Ovary (tissue), 9 donors: ENCODE data around the gene COQ8B. TPM values are rescaled to one million over a fixed set of nuclear protein-coding genes. Genes with fewer than 3 reads are reported as not detected.

ENCODE experiments used
- DNase-seq, 5 donors: peaks; one replicate each; pipeline ENCODE4 v3.0.0-alpha.2; 2019 to 2020
- H3K27ac ChIP-seq, 2 donors: fragments of 200-600 bp; one replicate each; pipeline versions ENCODE4 v1.5.1 to v1.8.0; 2019 to 2022
- H3K27me3 ChIP-seq: fragments of 200-600 bp; one replicate; pipeline ENCODE4 v1.8.0; 2022
- H3K36me3 ChIP-seq: fragments of 200-600 bp; sonication (generic); one replicate; pipeline ENCODE4 v1.5.1; 2019
- H3K4me1 ChIP-seq: one replicate; pipeline ENCODE4 v1.8.1; 2013; ENCODE audit warnings: mild to moderate bottlenecking, moderate library complexity; ENCODE audit not compliant: insufficient read depth
- H3K4me3 ChIP-seq: fragments of 200-600 bp; sonication (generic); one replicate; pipeline ENCODE4 v1.5.1; 2017
- H3K9me3 ChIP-seq, 2 donors: fragments of 200-600 bp in 1 of 2; sonication (generic) in 1 of 2; one replicate each; pipeline versions ENCODE4 v1.5.1 to v1.8.1; 2013 to 2019; ENCODE audit warnings: mild to moderate bottlenecking in 1 of 2, moderate library complexity in 1 of 2
- CTCF ChIP-seq, 3 donors: fragments of 450-650 bp in 2 of 3; fragments of 200-600 bp in 1 of 3; IDR thresholded peaks; one replicate each; pipeline versions ENCODE4 v1.5.1 to v1.8.0; 2016 to 2022; ENCODE audit warnings: antibody characterized with exemption in 3 of 3, mild to moderate bottlenecking in 1 of 3
- EP300 ChIP-seq: sonication (generic); formaldehyde crosslinking; IDR thresholded peaks from one replicate; pipeline ENCODE4 v1.6.1; 2017; ENCODE audit warnings: antibody characterized with exemption
- POLR2A ChIP-seq: fragments of 450-650 bp; IDR thresholded peaks from one replicate; pipeline ENCODE4 v1.6.1; 2017; ENCODE audit warnings: antibody characterized with exemption, mild to moderate bottlenecking, moderate library complexity
- WGBS, 3 donors: extraction: QIAGEN DNeasy Blood & Tissue Kit in 1 of 3; methylation state at CpG; one replicate each; pipeline versions ENCODE4 v1.1.5 to v1.1.7; 2013 to 2017; 5-methylcytosine and 5-hydroxymethylcytosine counted together
- intact Hi-C, 4 donors: fragments of 100-400 bp; cut with DNase I; formaldehyde crosslinking; loops; one replicate each; pipeline versions ENCODE4 v1.11.0 to v1.15.1; 2022 to 2023
- polyA plus RNA-seq, 2 donors: library from polyadenylated mRNA; stranded (reverse); fragments of 200-250 nt in 1 of 2; fragments of 350-450 nt in 1 of 2; fragmentation: Illumina TruSeq in 1 of 2; extraction: RNeasy Lipid Tissue Mini Kit (QIAGEN cat#74804) in 1 of 2; gene quantifications; one replicate each; pipeline ENCODE4 v1.2.3, GENCODE V29; 2013 to 2014
- total RNA-seq, 7 donors: library from RNA; depleted of rRNA in 2 of 7; stranded (reverse); fragments of >200 nt in 2 of 7; fragmentation: NEBNext Ultra II Directional in 3 of 7; extraction: Animal tissue kit (Norgen Biotek cat#: 25700) in 3 of 7; gene quantifications; one replicate each; pipeline versions ENCODE4 v1.1.0 to v1.2.4, GENCODE V29; 2016 to 2023
- donor health status: DM: no; HTN: no; CAD: no; lungs with moderate emphysema.
- donor health status: DM: no; HTN: no; CAD: no.
- donor health status: Bipolar disorder and iron deficiency.
- donor health status: DM: yes; HTN: yes; CAD: no.
- donor health status: DM: no; HTN: no; CAD: no.
- donor health status: DM: yes; HTN: yes; CAD: no.

The COQ8B gene
- total and polyA plus RNA-seq, 9 donors, result 8.3 to 51.2 (median 41.5) TPM

GRCh38 chr19:40671404-40671803, 45.3 kb downstream of the COQ8B start:
- Histone ChIP-seq H3K27ac (no peak overlapping the region), H3K9me3 (no peaks in the 10 kb centered on the region), H3K4me1 (no peaks in the 10 kb centered on the region), H3K4me3 (no peak overlapping the region), H3K27me3 (no peaks in the 10 kb centered on the region), H3K36me3 (no peaks in the 10 kb centered on the region)
- intact Hi-C loops, result no loop called here
- WGBS, 3 donors, result 64 to 70% (median 70%) methylated on average over 9 of the region's 9 CpGs
- TF ChIP-seq EP300 (no peak), CTCF (IDR thresholded peaks at IDR 0.05) (no peak), POLR2A (no peak)
- no peak for DNase-seq

GRCh38 chr19:40668991-40669614, 47.6 kb downstream of the COQ8B start:
- 87 to 98% (median 96%) methylated on average over 7 of the region's 7 CpGs for WGBS, 3 donors
- Histone ChIP-seq H3K27me3 (no peaks in the 10 kb centered on the region), H3K4me1 (peaks cover 3% of the 10 kb centered on the region), H3K9me3 (no peaks in the 10 kb centered on the region), H3K36me3 (no peaks in the 10 kb centered on the region), H3K27ac (no peak overlapping the region), H3K4me3 (no peak overlapping the region)
- intact Hi-C loops, result loop anchor here in 1 of 4 donors (10.0 kb wide), 1 partner anchor 366 kb away; no protein-coding TSS in a partner anchor
- TF ChIP-seq POLR2A (no peak), EP300 (no peak), CTCF (IDR thresholded peaks at IDR 0.05) (no peak)
- DNase-seq, result no peak

- H3K36me3 ChIP-seq, result no peaks in the 10 kb centered on the region
- peaks cover 8% of the 10 kb centered on the region for H3K4me1 ChIP-seq
- no peak overlapping the region for H3K4me3 ChIP-seq
- DNase-seq, result no peak
- H3K9me3 ChIP-seq, result no peaks in the 10 kb centered on the region
- WGBS, 3 donors, result 83 to 93% (median 90%) methylated on average over 14 of the region's 14 CpGs
- no peaks in the 10 kb centered on the region for H3K27me3 ChIP-seq
- intact Hi-C loops, result loop anchor here in 1 of 4 donors (10.0 kb wide), 1 partner anchor 367 kb away; no protein-coding TSS in a partner anchor
- no peak overlapping the region for H3K27ac ChIP-seq
- TF ChIP-seq POLR2A, result no peak
- TF ChIP-seq EP300, result no peak
- no peak for TF ChIP-seq CTCF (IDR thresholded peaks at IDR 0.05)
These were observed 49.1 kb downstream of the COQ8B start for GRCh38 chr19:40667602-40668001.

GRCh38 chr19:40666803-40667438, 49.8 kb downstream of the COQ8B start:
- Histone ChIP-seq H3K27me3 (no peaks in the 10 kb centered on the region), H3K27ac (no peak overlapping the region), H3K36me3 (no peaks in the 10 kb centered on the region), H3K9me3 (no peaks in the 10 kb centered on the region), H3K4me3 (no peak overlapping the region), H3K4me1 (peaks cover 8% of the 10 kb centered on the region)
- no peak for DNase-seq
- intact Hi-C loops, result loop anchor here in 1 of 4 donors (10.0 kb wide), 1 partner anchor 368 kb away; no protein-coding TSS in a partner anchor
- TF ChIP-seq CTCF (IDR thresholded peaks at IDR 0.05) (no peak), POLR2A (no peak), EP300 (no peak)
- 76 to 79% (median 77%) methylated on average over 14 of the region's 14 CpGs for WGBS, 3 donors
